GM18508 (cell line): ENCODE data around the gene PARP2.
"Not testable (repeated sequence)": the region's sequence is repeated elsewhere in the genome, so short reads cannot be mapped to it uniquely, and the experiment has no call there.

Experiments
- ATAC-seq: cut with Tn5 transposase; IDR thresholded peaks from one replicate; pipeline ENCODE4 v1.9.1; 2021; ENCODE audit warnings: moderate number of reproducible peaks; ENCODE audit not compliant: insufficient read depth, unreplicated experiment

Gene PARP2

GRCh38 chr14:20343092-20343861, at the start of gene PARP2:
PARP2 (plus strand) TSS chr14:20343635; CDS start chr14:20343642, 7 bp downstream.
- ATAC-seq: peak; percentile 90

- ATAC-seq: no peak
Observed at GRCh38 chr14:20294636-20295035, 48.8 kb upstream of the PARP2 start.

GRCh38 chr14:20295067-20295466, 48.4 kb upstream of the PARP2 start:
- ATAC-seq: peak; percentile 94

GRCh38 chr14:20302042-20302755, 41.2 kb upstream of the PARP2 start:
- no peak for ATAC-seq

GRCh38 chr14:20305265-20306078, 38.0 kb upstream of the PARP2 start, which contains the start of gene TTC5:
TTC5 (minus strand) TSS chr14:20305951; CDS start chr14:20305937, 14 bp downstream.
- peak; percentile 85 for ATAC-seq

GRCh38 chr14:20306079-20306423, 37.4 kb upstream of the PARP2 start:
- no peak for ATAC-seq

GRCh38 chr14:20314026-20314425, 29.4 kb upstream of the PARP2 start:
- ATAC-seq: no peak

- no peak for ATAC-seq
Observed at GRCh38 chr14:20317720-20318119, 25.7 kb upstream of the PARP2 start.

- ATAC-seq: no peak
Observed at GRCh38 chr14:20327005-20327869, 16.2 kb upstream of the PARP2 start.

- ATAC-seq: no peak
Observed at GRCh38 chr14:20328705-20329104, 14.7 kb upstream of the PARP2 start.

- no peak for ATAC-seq
Observed at GRCh38 chr14:20329355-20329754, 14.1 kb upstream of the PARP2 start.

- no peak for ATAC-seq
Observed at GRCh38 chr14:20331053-20331613, 12.3 kb upstream of the PARP2 start.

- ATAC-seq: no peak
Observed at GRCh38 chr14:20332431-20332787, 11.0 kb upstream of the PARP2 start.

- peak; percentile 93 for ATAC-seq
Observed at GRCh38 chr14:20332788-20333493, 10.5 kb upstream of the PARP2 start, which contains the start of gene CCNB1IP1. CCNB1IP1 (minus strand) TSS chr14:20333279; CDS start chr14:20316523, 16,756 bp downstream.

GRCh38 chr14:20333494-20333841, 10.0 kb upstream of the PARP2 start:
- no peak for ATAC-seq

- ATAC-seq: no peak
Observed at GRCh38 chr14:20334017-20334416, 9.4 kb upstream of the PARP2 start.

- not testable (repeated sequence) for ATAC-seq
Observed at GRCh38 chr14:20341032-20341431, 2.4 kb upstream of the PARP2 start.

GRCh38 chr14:20341646-20342045, 1.8 kb upstream of the PARP2 start:
- ATAC-seq: no peak

- ATAC-seq: no peak
Observed at GRCh38 chr14:20343862-20344220, 406 bp downstream of the PARP2 start.
